GM12872 (cell line): Measurements from ENCODE around the gene ADAT3.

Source experiments
- CTCF ChIP-seq: IDR thresholded peaks from 3 replicates; pipeline ENCODE4 v1.5.1; 2011; ENCODE audit warnings: low read depth, mild to moderate bottlenecking, low read length, moderate library complexity; ENCODE audit not compliant: insufficient read depth

The ADAT3 gene

GRCh38 chr19:1864480-1865171 lies 40.6 kb upstream of the ADAT3 start:
- peak; percentile 79 for TF ChIP-seq CTCF

GRCh38 chr19:1865172-1866010 lies 39.8 kb upstream of the ADAT3 start:
- no peak for TF ChIP-seq CTCF

- no peak for TF ChIP-seq CTCF
Measured at GRCh38 chr19:1866693-1867348, 38.4 kb upstream of the ADAT3 start.

GRCh38 chr19:1867349-1867724 lies 37.9 kb upstream of the ADAT3 start:
- TF ChIP-seq CTCF: no peak

- TF ChIP-seq CTCF: no peak
Measured at GRCh38 chr19:1868971-1869370, 36.2 kb upstream of the ADAT3 start.

- TF ChIP-seq CTCF: no peak
Measured at GRCh38 chr19:1871140-1871597, 34.0 kb upstream of the ADAT3 start.

GRCh38 chr19:1871630-1872029 lies 33.6 kb upstream of the ADAT3 start:
- no peak for TF ChIP-seq CTCF
